BJ (cell line): ENCODE measurements around the gene CDX2. TPM values are rescaled to one million over a fixed set of nuclear protein-coding genes. Genes with fewer than 3 reads are reported as not detected.

Experiments
- CTCF ChIA-PET: fragments of 350-600 bp; formaldehyde crosslinking; extraction: SDS; loops from one replicate; lab custom pipeline; 2021; ENCODE audit warnings: antibody characterized with exemption, inconsistent platforms; lab: Yijun Ruan, JAX
- POLR2A ChIA-PET: fragments of 300-600 bp; sonication (Branson Sonifier 250); formaldehyde crosslinking; extraction: SDS; loops from one replicate; lab custom pipeline; 2021; ENCODE audit warnings: antibody characterized with exemption; lab: Charles Lee
- DNase-seq: peaks from one replicate; pipeline ENCODE4 v3.0.0-alpha.2; 2011; ENCODE audit warnings: low read depth
- H3K27me3 ChIP-seq: 2 replicates; pipeline ENCODE4 v1.6.0; 2011; ENCODE audit warnings: low read length; ENCODE audit not compliant: control insufficient read depth, insufficient read depth
- H3K36me3 ChIP-seq: 2 replicates; pipeline ENCODE4 v1.5.1; 2011; ENCODE audit warnings: low read length; ENCODE audit not compliant: control insufficient read depth, insufficient read depth
- H3K4me3 ChIP-seq: 2 replicates; pipeline ENCODE4 v1.5.1; 2011; ENCODE audit warnings: low read depth, mild to moderate bottlenecking, control low read depth, low read length
- polyA plus RNA-seq: library from polyadenylated mRNA; depleted of rRNA; stranded (reverse); fragments of >200 nt; gene quantifications from 2 replicates; pipeline ENCODE4 v1.2.3, GENCODE V29; 2011; rRNA removed
- small RNA-seq: library from RNA; depleted of rRNA; stranded (forward); fragments of <200 nt; gene quantifications from one replicate; pipeline ENCODE3, GENCODE V24; 2012; ENCODE audit warnings: low replicate concordance, low read depth; ENCODE audit not compliant: insufficient read length
- TF ChIP-seq, protein P1 (sequence below): IDR thresholded peaks from 2 replicates; pipeline ENCODE4 v1.5.1; 2011; ENCODE audit warnings: low read depth, mild to moderate bottlenecking, control low read depth, inconsistent platforms, low read length, moderate library complexity; ENCODE audit not compliant: insufficient read depth

The CDX2 gene
- polyA plus RNA-seq, 1 experiment: not detected

DNA sequence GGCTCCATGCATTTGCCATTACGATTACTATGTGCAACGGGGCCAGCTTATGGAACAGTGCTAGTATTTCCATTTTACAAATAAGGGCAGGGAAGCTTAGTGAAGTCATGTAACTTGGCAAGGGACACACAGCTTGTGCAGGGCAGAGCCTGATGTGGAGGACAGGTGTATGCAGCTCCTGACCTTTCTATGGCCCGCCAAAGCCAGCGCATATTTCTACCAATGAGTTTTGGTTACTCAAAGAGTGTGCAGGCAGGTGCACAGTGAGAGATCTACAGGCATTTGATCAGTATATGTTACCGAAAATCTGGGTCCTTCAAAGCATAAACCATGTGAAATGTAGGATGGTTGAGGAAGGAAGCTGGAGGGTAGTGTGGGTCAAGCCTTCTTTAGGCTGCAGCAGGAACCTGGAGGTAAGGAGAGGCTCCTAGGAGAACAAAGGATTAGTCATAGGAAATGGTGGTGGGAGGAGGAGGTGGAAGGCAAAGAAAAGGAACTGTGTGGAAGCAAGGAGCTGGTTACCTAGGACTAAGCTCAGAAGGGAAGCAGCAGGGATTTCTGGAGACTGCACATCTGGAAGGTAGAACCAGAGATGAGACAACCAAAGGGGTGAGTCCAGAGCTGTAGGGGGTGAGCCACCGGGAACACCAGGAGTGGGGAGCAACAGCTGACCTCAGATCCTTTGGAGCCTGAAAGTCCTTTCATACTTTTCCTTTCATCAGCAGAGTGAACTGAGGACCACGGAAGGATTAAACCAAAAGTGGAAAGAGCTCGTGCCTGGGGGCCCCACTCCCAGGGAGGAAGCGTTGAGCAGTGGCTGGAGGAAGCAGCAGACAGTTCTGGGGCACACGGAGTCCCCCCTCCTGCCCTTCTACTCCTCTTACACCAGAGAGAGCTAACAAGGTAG, 53.6 kb downstream of the CDX2 start:
- Histone ChIP-seq H3K36me3 (no peaks in the 10 kb centered on the region), H3K27me3 (peaks cover 37% of the 10 kb centered on the region), H3K4me3 (no peak overlapping the region)
- no peak for DNase-seq
- ChIA-PET CTCF (interaction anchor here (0.9 kb wide), 2 partner anchors 89 to 96 kb away, joined by 3 read pairs; no protein-coding TSS in a partner anchor), POLR2A (no interaction called here)
- TF ChIP-seq, protein P1, sequence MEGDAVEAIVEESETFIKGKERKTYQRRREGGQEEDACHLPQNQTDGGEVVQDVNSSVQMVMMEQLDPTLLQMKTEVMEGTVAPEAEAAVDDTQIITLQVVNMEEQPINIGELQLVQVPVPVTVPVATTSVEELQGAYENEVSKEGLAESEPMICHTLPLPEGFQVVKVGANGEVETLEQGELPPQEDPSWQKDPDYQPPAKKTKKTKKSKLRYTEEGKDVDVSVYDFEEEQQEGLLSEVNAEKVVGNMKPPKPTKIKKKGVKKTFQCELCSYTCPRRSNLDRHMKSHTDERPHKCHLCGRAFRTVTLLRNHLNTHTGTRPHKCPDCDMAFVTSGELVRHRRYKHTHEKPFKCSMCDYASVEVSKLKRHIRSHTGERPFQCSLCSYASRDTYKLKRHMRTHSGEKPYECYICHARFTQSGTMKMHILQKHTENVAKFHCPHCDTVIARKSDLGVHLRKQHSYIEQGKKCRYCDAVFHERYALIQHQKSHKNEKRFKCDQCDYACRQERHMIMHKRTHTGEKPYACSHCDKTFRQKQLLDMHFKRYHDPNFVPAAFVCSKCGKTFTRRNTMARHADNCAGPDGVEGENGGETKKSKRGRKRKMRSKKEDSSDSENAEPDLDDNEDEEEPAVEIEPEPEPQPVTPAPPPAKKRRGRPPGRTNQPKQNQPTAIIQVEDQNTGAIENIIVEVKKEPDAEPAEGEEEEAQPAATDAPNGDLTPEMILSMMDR: no peak

DNA sequence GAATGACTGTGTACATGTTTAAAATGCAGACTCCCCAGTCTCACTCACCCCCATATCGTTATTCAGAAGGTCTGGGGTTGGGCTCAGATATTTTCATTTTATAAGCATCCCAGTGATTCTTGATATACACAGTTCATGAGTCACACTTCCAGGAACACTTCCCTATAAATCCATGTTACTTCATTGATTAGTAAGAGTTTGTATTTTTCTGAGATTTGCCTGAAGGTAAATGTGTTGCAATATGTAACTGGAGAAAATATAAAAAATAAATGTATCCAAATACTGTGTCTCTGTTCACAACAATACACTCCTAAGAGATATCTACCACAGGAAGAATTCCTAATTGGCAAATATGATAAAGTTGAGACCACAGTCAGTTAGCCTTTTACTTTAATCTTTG, 56.0 kb downstream of the CDX2 start:
- Histone ChIP-seq H3K36me3 (no peaks in the 10 kb centered on the region), H3K4me3 (no peak overlapping the region), H3K27me3 (peaks cover 24% of the 10 kb centered on the region)
- TF ChIP-seq, protein P1: no peak
- POLR2A ChIA-PET: no interaction called here
- CTCF ChIA-PET: no interaction called here
- DNase-seq: no peak

DNA sequence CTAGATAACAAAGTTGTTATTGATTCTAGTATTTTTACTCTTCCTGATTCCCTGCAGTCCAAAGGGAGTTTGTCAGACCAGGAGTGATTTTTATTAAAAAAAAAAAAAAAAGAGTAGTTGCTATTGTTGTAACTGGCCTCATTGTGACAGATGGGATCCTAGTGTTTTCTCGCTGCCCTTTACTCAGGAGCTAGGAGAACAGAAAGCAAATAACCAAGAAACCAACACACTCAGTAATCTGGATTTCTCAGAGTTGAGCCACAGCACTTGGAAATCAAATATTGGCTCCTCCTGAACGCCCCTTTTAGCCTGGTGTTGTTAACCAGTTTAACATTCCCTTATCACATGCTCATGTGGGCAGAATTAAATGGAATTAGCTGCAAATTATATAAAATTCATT, 57.6 kb downstream of the CDX2 start:
- ChIA-PET POLR2A (no interaction called here), CTCF (no interaction called here)
- TF ChIP-seq, protein P1: no peak
- Histone ChIP-seq H3K36me3 (no peaks in the 10 kb centered on the region), H3K27me3 (peaks cover 15% of the 10 kb centered on the region), H3K4me3 (no peak overlapping the region)
- no peak for DNase-seq

Small RNA genes lying within 50 kb of the gene (small RNA-seq; reads per million reads assigned to genes)
- gene ATP5F1EP2 (not detected), gene RN7SL272P (not detected)

Other genes with a start within 250 kb of the CDX2 start
- gene GSX1, start 176.8 kb downstream of the CDX2 start, polyA plus RNA-seq: not detected in 2 replicates
- gene PDX1, start 49.3 kb downstream of the CDX2 start, polyA plus RNA-seq: not detected in 2 replicates
- not detected in 2 replicates for gene URAD, start 19.4 kb upstream of the CDX2 start, polyA plus RNA-seq
- gene FLT3, start 131.3 kb upstream of the CDX2 start, polyA plus RNA-seq: 0.01 TPM in 1 of 2 replicates, not detected in the other
- 10.7 and 18.0 TPM in 2 replicates for gene PAN3, start 169.2 kb upstream of the CDX2 start, polyA plus RNA-seq